Stomach (tissue), 9 donors: ENCODE measurements around the gene PKIG. TPM values are rescaled to one million over a fixed set of nuclear protein-coding genes. Genes with fewer than 3 reads are reported as not detected.

ENCODE experiments used
- DNase-seq, 2 donors: peaks; one replicate each; pipeline versions ENCODE4 v3.0.0 to v3.0.0-alpha.2; 2013 to 2019
- H3K27ac ChIP-seq, 5 donors: fragments of 200-600 bp in 4 of 5; sonication (generic) in 4 of 5; one replicate each; pipeline ENCODE4 v1.5.1; 2013 to 2019; ENCODE audit warnings: mild to moderate bottlenecking in 1 of 5, moderate library complexity in 1 of 5
- H3K27me3 ChIP-seq, 3 donors: fragments of 200-600 bp; sonication (generic); one replicate each; pipeline ENCODE4 v1.5.1; 2017 to 2019; ENCODE audit warnings: mixed run types in 1 of 3
- H3K36me3 ChIP-seq, 4 donors: fragments of 200-600 bp; sonication (generic); 1 replicate in 3 of 4; 2 replicates in 1 of 4; pipeline ENCODE4 v1.5.1; 2016 to 2019
- H3K4me1 ChIP-seq, 4 donors: fragments of 200-600 bp; sonication (generic); one replicate each; pipeline ENCODE4 v1.5.1; 2016 to 2019
- H3K4me3 ChIP-seq, 4 donors: fragments of 200-600 bp; sonication (generic) in 3 of 4; one replicate each; pipeline ENCODE4 v1.5.1; 2016 to 2019; ENCODE audit warnings: mild to moderate bottlenecking in 1 of 4
- H3K9me3 ChIP-seq, 4 donors: fragments of 200-600 bp; sonication (generic); one replicate each; pipeline ENCODE4 v1.5.1; 2016 to 2019
- EP300 ChIP-seq: sonication (generic); formaldehyde crosslinking; IDR thresholded peaks from one replicate; pipeline ENCODE4 v1.6.1; 2017; ENCODE audit warnings: antibody characterized with exemption
- POLR2A ChIP-seq, 4 donors: fragments of 450-650 bp; IDR thresholded peaks; one replicate each; pipeline ENCODE4 v1.6.1; 2016; ENCODE audit warnings: antibody characterized with exemption in 4 of 4, control low read depth in 2 of 4, mild to moderate bottlenecking in 1 of 4, moderate library complexity in 1 of 4
- POLR2AphosphoS5 ChIP-seq, 3 donors: sonication (generic); formaldehyde crosslinking; IDR thresholded peaks; one replicate each; pipeline ENCODE4 v1.6.1; 2016; ENCODE audit warnings: antibody characterized with exemption in 3 of 3
- WGBS, 5 donors: extraction: QIAGEN DNeasy Blood & Tissue Kit in 3 of 5; methylation state at CpG; one replicate each; pipeline versions ENCODE4 v1.1.5 to v1.1.7; 2013 to 2018; 5-methylcytosine and 5-hydroxymethylcytosine counted together
- intact Hi-C: fragments of 100-400 bp; cut with DNase I; formaldehyde crosslinking; loops from one replicate; pipeline ENCODE4 v1.15.1; 2023; ENCODE audit warnings: low total_unique reads
- polyA plus RNA-seq, 3 donors: library from polyadenylated mRNA; stranded (reverse); fragments of 200-250 nt; gene quantifications; one replicate each; pipeline ENCODE4 v1.2.3, GENCODE V29; 2013
- total RNA-seq, 5 donors: library from RNA; depleted of rRNA; stranded (reverse); fragments of >200 nt; gene quantifications; one replicate each; pipeline versions ENCODE4 v1.1.0 to v1.2.3, GENCODE V29; 2014 to 2016
- TF ChIP-seq, protein P1 (sequence below), 7 experiments: fragments of 450-650 bp in 4 of 7; fragments of 200-600 bp in 3 of 7; sonication (generic) in 3 of 7; IDR thresholded peaks; one replicate each; pipeline ENCODE4 v1.5.1; 2016 to 2019; ENCODE audit warnings: antibody characterized with exemption in 7 of 7, control low read depth in 2 of 7, mild to moderate bottlenecking in 1 of 7
- donor health status: healthy with polysubstance abuse.
- donor health status: Bipolar disorder and iron deficiency.
- donor health status: healthy.

The PKIG gene
- total and polyA plus RNA-seq, 8 donors: 17.4 to 124 (median 56.4) TPM

DNA sequence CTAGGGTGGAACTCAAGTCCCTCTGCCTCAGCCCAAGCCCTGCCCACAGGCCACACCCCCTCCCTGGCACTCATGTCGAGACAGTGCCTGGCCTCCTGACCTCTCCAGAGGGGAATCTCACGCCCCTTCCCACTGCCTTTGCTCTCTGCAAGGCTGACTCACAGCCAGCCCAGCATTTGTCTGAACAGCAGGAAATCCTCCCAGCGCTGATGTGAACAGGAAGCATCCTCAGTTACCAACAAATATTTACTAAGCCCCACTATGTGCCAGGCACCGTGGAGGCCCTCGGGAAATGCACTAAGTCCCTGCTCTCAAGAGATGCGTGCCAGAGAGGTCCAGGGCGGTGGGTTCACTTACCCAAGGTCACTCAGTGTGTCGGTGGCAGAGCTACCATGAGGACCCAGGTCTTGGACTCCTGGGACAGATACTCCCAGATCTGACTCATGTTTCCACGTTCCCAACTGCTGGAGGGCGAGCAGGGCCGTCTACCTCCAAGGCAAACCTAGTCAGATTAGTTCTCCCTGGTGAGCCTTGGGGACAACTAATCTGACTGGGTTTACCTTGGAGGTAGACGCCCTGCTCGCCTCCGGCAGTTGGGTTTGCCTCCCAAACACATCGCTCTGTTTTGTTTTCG is 61.3 kb downstream of the PKIG start:
- TF ChIP-seq EP300 (no peak), POLR2AphosphoS5 (IDR thresholded peaks at IDR 0.05) (peak in 1 of 3 donors; percentile 16)
- H3K4me1 ChIP-seq: peaks cover 71 to 79% (median 76%) of the 10 kb centered on the region in 4 donors
- no peak overlapping the region for H3K4me3 ChIP-seq
- DNase-seq: peak; percentile 49 to 85
- H3K9me3 ChIP-seq: no peaks in the 10 kb centered on the region
- 18 to 33% (median 22%) methylated on average over 15 to 16 of the region's 16 CpGs for WGBS, 5 donors
- intact Hi-C loops: no loop called here
- no peaks in the 10 kb centered on the region for H3K27me3 ChIP-seq
- peaks cover 0 to 4% (median 0%) of the 10 kb centered on the region in 4 donors for H3K36me3 ChIP-seq
- H3K27ac ChIP-seq: peak overlapping the region; percentile 82 to 92 (median 86)

DNA sequence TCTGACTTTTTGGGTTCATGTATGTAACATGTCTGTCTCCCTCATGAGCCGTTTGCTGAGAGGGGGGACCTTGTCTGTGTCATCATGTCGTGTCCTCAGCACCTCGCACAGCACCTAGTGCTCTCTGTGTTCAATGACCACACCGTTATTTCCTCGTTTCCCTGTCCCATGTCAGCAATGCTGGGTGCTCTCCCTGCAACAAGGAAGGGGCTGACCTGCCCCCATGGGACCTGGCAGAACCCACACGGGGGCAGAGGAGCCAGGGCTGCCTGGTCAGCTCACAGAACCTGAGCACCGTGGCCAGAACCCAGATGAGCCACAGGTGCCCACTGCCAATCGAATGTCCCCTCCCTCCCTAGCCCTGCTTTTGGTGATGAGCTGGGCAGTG is 61.8 kb downstream of the PKIG start:
- TF ChIP-seq POLR2AphosphoS5 (IDR thresholded peaks at IDR 0.05) (no peak), POLR2A (IDR thresholded peaks at IDR 0.05) (no peak), EP300 (no peak)
- TF ChIP-seq, protein P1, sequence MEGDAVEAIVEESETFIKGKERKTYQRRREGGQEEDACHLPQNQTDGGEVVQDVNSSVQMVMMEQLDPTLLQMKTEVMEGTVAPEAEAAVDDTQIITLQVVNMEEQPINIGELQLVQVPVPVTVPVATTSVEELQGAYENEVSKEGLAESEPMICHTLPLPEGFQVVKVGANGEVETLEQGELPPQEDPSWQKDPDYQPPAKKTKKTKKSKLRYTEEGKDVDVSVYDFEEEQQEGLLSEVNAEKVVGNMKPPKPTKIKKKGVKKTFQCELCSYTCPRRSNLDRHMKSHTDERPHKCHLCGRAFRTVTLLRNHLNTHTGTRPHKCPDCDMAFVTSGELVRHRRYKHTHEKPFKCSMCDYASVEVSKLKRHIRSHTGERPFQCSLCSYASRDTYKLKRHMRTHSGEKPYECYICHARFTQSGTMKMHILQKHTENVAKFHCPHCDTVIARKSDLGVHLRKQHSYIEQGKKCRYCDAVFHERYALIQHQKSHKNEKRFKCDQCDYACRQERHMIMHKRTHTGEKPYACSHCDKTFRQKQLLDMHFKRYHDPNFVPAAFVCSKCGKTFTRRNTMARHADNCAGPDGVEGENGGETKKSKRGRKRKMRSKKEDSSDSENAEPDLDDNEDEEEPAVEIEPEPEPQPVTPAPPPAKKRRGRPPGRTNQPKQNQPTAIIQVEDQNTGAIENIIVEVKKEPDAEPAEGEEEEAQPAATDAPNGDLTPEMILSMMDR (IDR thresholded peaks at IDR 0.05): no peak
- no peaks in the 10 kb centered on the region for H3K27me3 ChIP-seq
- no peak overlapping the region for H3K4me3 ChIP-seq
- WGBS, 5 donors: 35 to 59% (median 38%) methylated on average over 6 to 8 of the region's 8 CpGs
- H3K27ac ChIP-seq: peak overlapping the region; percentile 82 to 92 (median 86)
- intact Hi-C loops: no loop called here
- H3K9me3 ChIP-seq: no peaks in the 10 kb centered on the region
- DNase-seq: no peak
- peaks cover 76 to 84% (median 80%) of the 10 kb centered on the region in 4 donors for H3K4me1 ChIP-seq
- no peaks in the 10 kb centered on the region for H3K36me3 ChIP-seq

DNA sequence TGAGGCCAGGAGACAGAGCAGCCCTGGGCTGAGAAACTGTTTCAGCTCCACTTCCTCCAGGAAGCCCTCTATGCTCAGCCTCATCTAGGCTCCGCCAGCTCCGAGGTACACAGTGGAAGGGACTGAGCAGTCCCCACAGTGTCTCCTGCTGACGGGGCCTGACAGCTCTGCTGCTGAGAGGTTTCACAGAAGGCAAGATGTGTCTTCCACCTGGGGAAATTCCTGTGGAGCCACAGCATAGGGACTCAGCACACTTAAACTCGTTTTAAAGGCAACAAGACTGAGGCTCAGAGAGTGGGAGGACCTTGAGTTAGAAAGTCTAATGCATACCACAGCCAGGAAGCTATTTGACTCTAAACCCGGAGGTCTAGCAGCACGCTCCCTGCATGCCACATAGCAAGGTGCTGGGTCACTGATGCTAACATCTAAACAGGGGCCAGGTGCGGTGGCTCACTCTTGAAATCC is 62.3 kb downstream of the PKIG start:
- WGBS, 5 donors: 47 to 79% (median 65%) methylated on average over 6 to 7 of the region's 7 CpGs
- H3K27ac ChIP-seq: peak overlapping the region; percentile 82 to 92 (median 86)

DNA sequence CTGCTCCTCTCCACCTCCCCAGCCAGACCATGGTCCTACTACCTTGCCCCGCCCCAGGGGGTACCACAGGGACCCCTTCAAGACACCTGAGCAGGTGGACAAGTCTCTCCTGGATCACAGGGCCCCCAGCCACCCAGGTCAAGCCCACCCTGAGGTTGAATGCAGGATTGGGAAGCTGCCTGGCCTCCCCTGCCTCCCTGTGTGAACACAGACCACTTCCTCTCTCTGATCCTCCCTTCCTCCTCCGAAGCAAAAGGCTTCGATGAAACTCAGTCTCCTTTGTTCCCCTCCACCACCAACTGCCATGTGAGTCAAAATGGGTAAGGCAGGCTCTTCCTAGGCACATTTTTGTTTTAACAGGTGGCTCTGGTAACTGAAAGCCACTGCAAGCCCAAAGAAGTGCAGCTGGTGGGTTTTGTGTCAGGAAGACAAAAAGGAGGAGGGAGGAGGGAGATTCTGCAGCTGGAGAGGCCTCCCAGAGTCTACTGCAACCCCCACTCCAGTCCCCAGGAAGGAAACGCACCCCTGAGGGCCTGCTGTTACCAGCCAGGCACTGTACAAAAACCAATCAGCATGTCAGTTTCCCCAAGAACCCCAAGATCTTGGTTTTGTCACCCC is 63.8 kb downstream of the PKIG start:
- peak in 1 of 2 donors; percentile 60 for DNase-seq
- peak overlapping the region; percentile 71 to 92 (median 80) for H3K27ac ChIP-seq
- 30 to 40% (median 34%) methylated on average over 4 of the region's 4 CpGs for WGBS, 5 donors
- intact Hi-C loops: no loop called here
- no peaks in the 10 kb centered on the region for H3K36me3 ChIP-seq
- TF ChIP-seq EP300 (no peak), POLR2AphosphoS5 (IDR thresholded peaks at IDR 0.05) (no peak), POLR2A (IDR thresholded peaks at IDR 0.05) (no peak)
- TF ChIP-seq, protein P1 (IDR thresholded peaks at IDR 0.05): no peak
- no peaks in the 10 kb centered on the region for H3K27me3 ChIP-seq
- H3K9me3 ChIP-seq: no peaks in the 10 kb centered on the region
- H3K4me1 ChIP-seq: peaks cover 82 to 96% (median 93%) of the 10 kb centered on the region in 4 donors
- no peak overlapping the region for H3K4me3 ChIP-seq

More for the DNA sequence above, 62.3 kb downstream of the PKIG start:
- no peak overlapping the region for H3K4me3 ChIP-seq
- DNase-seq: peak in 1 of 2 donors; percentile 20
- TF ChIP-seq EP300: no peak
- no peak for TF ChIP-seq POLR2AphosphoS5 (IDR thresholded peaks at IDR 0.05)
- TF ChIP-seq, protein P1 (IDR thresholded peaks at IDR 0.05): no peak
- TF ChIP-seq POLR2A (IDR thresholded peaks at IDR 0.05): no peak
- peaks cover 77 to 87% (median 83%) of the 10 kb centered on the region in 4 donors for H3K4me1 ChIP-seq
- intact Hi-C loops: no loop called here
- no peaks in the 10 kb centered on the region for H3K9me3 ChIP-seq
- no peaks in the 10 kb centered on the region for H3K27me3 ChIP-seq
- no peaks in the 10 kb centered on the region for H3K36me3 ChIP-seq
